GM23338 (cell line): Measurements from ENCODE around the gene PRRX1.

Source experiments
- CREB1 ChIP-seq: fragments of 250-450 bp; sonication (Bioruptor Pico); IDR thresholded peaks from 2 replicates; pipeline ENCODE4 v1.5.0; 2020; ENCODE audit warnings: low read depth, mild to moderate bottlenecking, moderate library complexity
- EZH2 ChIP-seq: fragments of 200-600 bp; sonication (generic); IDR thresholded peaks from one replicate; pipeline ENCODE4 v1.8.0; 2017; ENCODE audit warnings: antibody characterized with exemption, mild to moderate bottlenecking, low read depth; ENCODE audit not compliant: unreplicated experiment
- EZH2phosphoT487 ChIP-seq: fragments of 200-600 bp; sonication (generic); IDR thresholded peaks from one replicate; pipeline ENCODE4 v1.8.1; 2018; ENCODE audit warnings: antibody characterized with exemption; ENCODE audit not compliant: unreplicated experiment
- JUNB ChIP-seq: IDR thresholded peaks from one replicate; pipeline ENCODE4 v1.6.1; 2016; ENCODE audit warnings: antibody characterized with exemption; ENCODE audit not compliant: unreplicated experiment
- POLR2AphosphoS5 ChIP-seq: IDR thresholded peaks from 2 replicates; pipeline ENCODE4 v1.6.1; 2016; ENCODE audit warnings: antibody characterized with exemption, low read depth
- REST ChIP-seq: IDR thresholded peaks from one replicate; pipeline ENCODE4 v1.6.1; 2018; ENCODE audit warnings: antibody characterized with exemption; ENCODE audit not compliant: unreplicated experiment
- STAT1 ChIP-seq: IDR thresholded peaks from one replicate; pipeline ENCODE4 v1.6.1; 2016; ENCODE audit warnings: antibody characterized with exemption; ENCODE audit not compliant: unreplicated experiment
- ZNF114 ChIP-seq: fragments of 250-450 bp; sonication (Bioruptor Pico); IDR thresholded peaks from 2 replicates; pipeline ENCODE4 v1.5.0; 2020; ENCODE audit warnings: mild to moderate bottlenecking, moderate library complexity
- ZNF462 ChIP-seq: fragments of 250-450 bp; sonication (Bioruptor Pico); IDR thresholded peaks from 2 replicates; pipeline ENCODE4 v1.5.0; 2020; ENCODE audit warnings: mild to moderate bottlenecking, moderate library complexity
- TF ChIP-seq, protein P1 (sequence below), 2 experiments: fragments of 200-600 bp in 1 of 2; sonication (generic) in 1 of 2; conservative IDR thresholded peaks; 2 replicates each; pipeline versions ENCODE4 v1.5.1 to v1.6.1; 2016 to 2017; ENCODE audit warnings: antibody characterized with exemption in 2 of 2, low read depth in 2 of 2, mild to moderate bottlenecking in 2 of 2, moderate library complexity in 1 of 2

DNA sequence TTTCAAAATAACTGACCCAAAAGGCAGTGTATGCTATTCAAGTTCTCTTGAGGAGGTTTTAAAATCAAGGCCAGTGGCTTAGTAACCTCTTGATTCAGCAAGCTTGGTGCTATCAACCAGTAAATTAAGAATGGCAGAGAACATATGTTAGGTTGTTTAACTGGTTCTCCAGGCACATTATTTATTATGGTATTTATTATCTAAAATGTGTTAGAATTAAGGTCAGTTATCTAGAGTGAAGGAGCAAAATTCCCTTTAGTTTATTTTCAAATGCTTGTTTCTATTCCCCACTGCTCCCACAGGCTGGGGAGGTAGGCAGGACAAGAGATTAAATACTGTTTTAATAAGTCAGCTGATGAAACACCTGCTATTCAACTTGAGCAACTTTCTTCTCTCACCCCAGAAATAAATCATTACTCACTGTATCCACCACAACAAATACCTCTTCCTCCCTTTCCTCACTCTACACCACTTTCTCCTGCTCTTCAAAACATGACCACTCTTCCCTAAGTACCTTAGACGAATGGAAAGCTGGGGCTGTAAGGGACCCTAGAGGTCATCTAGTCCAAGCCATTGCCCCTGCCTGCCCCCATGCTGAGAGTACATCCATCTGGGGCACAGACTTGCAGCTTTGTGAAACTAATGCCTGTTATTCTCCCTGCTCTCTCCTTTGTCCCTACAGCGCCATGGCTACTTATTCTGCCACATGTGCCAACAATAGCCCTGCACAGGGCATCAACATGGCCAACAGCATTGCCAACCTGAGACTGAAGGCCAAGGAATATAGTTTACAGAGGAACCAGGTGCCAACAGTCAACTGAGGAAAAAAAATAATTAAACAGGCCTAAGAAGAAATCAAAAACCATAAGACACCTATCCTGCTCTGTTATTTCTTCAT, 71.7 kb downstream of the PRRX1 start:
- TF ChIP-seq EZH2 (no peak), EZH2phosphoT487 (no peak), POLR2AphosphoS5 (no peak), CREB1 (CRISPR knock-in tag) (no peak), ZNF114 (CRISPR knock-in tag) (no peak), JUNB (no peak), REST (no peak), ZNF462 (CRISPR knock-in tag) (no peak), STAT1 (no peak)
- TF ChIP-seq, protein P1, sequence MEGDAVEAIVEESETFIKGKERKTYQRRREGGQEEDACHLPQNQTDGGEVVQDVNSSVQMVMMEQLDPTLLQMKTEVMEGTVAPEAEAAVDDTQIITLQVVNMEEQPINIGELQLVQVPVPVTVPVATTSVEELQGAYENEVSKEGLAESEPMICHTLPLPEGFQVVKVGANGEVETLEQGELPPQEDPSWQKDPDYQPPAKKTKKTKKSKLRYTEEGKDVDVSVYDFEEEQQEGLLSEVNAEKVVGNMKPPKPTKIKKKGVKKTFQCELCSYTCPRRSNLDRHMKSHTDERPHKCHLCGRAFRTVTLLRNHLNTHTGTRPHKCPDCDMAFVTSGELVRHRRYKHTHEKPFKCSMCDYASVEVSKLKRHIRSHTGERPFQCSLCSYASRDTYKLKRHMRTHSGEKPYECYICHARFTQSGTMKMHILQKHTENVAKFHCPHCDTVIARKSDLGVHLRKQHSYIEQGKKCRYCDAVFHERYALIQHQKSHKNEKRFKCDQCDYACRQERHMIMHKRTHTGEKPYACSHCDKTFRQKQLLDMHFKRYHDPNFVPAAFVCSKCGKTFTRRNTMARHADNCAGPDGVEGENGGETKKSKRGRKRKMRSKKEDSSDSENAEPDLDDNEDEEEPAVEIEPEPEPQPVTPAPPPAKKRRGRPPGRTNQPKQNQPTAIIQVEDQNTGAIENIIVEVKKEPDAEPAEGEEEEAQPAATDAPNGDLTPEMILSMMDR (conservative IDR thresholded peaks at IDR 0.05; ENCODE audit: low read depth in 2 of 2): no peak
